WTC11 (cell line): ENCODE measurements around the gene MMP7.

ENCODE experiments used
- CREM ChIP-seq: sonication (generic); formaldehyde crosslinking; IDR thresholded peaks from 2 replicates; pipeline ENCODE4 v1.8.1; 2022; ENCODE audit warnings: mild to moderate bottlenecking, missing genetic modification reagents, moderate library complexity
- CTCF ChIP-seq: fragments of 200-600 bp; IDR thresholded peaks from 2 replicates; pipeline ENCODE4 v1.8.0; 2022; ENCODE audit warnings: antibody characterized with exemption
- ERG ChIP-seq: fragments of 250-450 bp; sonication (Bioruptor Pico); IDR thresholded peaks from 2 replicates; pipeline ENCODE4 v1.8.0; 2021; ENCODE audit warnings: mild to moderate bottlenecking
- IRF2 ChIP-seq: sonication (generic); formaldehyde crosslinking; IDR thresholded peaks from 2 replicates; pipeline ENCODE4 v1.8.0; 2022; ENCODE audit warnings: low read depth, missing genetic modification reagents, borderline replicate concordance
- MYBL2 ChIP-seq: sonication (generic); formaldehyde crosslinking; IDR thresholded peaks from 2 replicates; pipeline ENCODE4 v1.8.1; 2023; ENCODE audit warnings: mild to moderate bottlenecking, moderate library complexity, missing genetic modification reagents
- PREB ChIP-seq: sonication (generic); formaldehyde crosslinking; IDR thresholded peaks from 2 replicates; pipeline ENCODE4 v1.8.1; 2022; ENCODE audit warnings: mild to moderate bottlenecking, missing genetic modification reagents, moderate library complexity, borderline replicate concordance
- USF1 ChIP-seq: sonication (generic); formaldehyde crosslinking; IDR thresholded peaks from 2 replicates; pipeline ENCODE4 v1.8.0; 2022; ENCODE audit warnings: mild to moderate bottlenecking, missing genetic modification reagents
- ZNF232 ChIP-seq: sonication (generic); formaldehyde crosslinking; IDR thresholded peaks from 2 replicates; pipeline ENCODE4 v1.8.0; 2022; ENCODE audit warnings: mild to moderate bottlenecking, missing genetic modification reagents

- TF ChIP-seq USF1 (CRISPR knock-in tag), result no peak
- TF ChIP-seq CREM, result no peak
- no peak for TF ChIP-seq MYBL2
- TF ChIP-seq CTCF, result no peak
- TF ChIP-seq PREB, result no peak
- no peak for TF ChIP-seq ZNF232 (CRISPR knock-in tag)
- TF ChIP-seq IRF2, result no peak
- TF ChIP-seq ERG, result no peak
Observed at GRCh38 chr11:102516179-102516578, 14.4 kb downstream of the MMP7 start.
